ENCODE measurements around the gene KL.

GRCh38 chr13:33007950-33008349 is 8.3 kb upstream of the KL start:
- TF ChIP-seq RFX5 (IDR thresholded peaks at IDR 0.05) (no peak), NR3C1 (IDR thresholded peaks at IDR 0.05) (no peak), USF2 (IDR thresholded peaks at IDR 0.05) (no peak), CTCF (IDR thresholded peaks at IDR 0.05) (no peak), POLR2A (IDR thresholded peaks at IDR 0.05; ENCODE audit: low read length) (no peak), CEBPB (IDR thresholded peaks at IDR 0.05) (no peak)

All from A549 (cell line).